Nephron (organoid): ENCODE results near the gene RGS6.
A peak's percentile ranks its signal among the peaks of the same experiment; 100 is the strongest.
"Not testable (repeated sequence)": the region's sequence is repeated elsewhere in the genome, so short reads cannot be mapped to it uniquely, and the experiment has no call there.

ENCODE experiments used
- H3K27ac Mint-ChIP-seq, 3 experiments: 2 replicates each; pipeline ENCODE4 v1.8.0; 2020; ENCODE audit warnings: mixed read lengths in 3 of 3, mild to moderate bottlenecking in 2 of 3, moderate library complexity in 1 of 3
- H3K27me3 Mint-ChIP-seq: 2 replicates; pipeline ENCODE4 v1.8.0; 2021; ENCODE audit warnings: low read depth, mild to moderate bottlenecking, moderate library complexity, mixed read lengths
- H3K36me3 Mint-ChIP-seq: 2 replicates; pipeline ENCODE4 v1.8.0; 2020; ENCODE audit warnings: low read depth, mixed read lengths
- H3K4me1 Mint-ChIP-seq: 2 replicates; pipeline ENCODE4 v1.8.0; 2020; ENCODE audit warnings: mixed read lengths
- H3K4me3 Mint-ChIP-seq, 3 experiments: 2 replicates each; pipeline ENCODE4 v1.8.0; 2020; ENCODE audit warnings: mild to moderate bottlenecking in 3 of 3, mixed read lengths in 3 of 3, moderate library complexity in 2 of 3
- H3K9me3 Mint-ChIP-seq: 2 replicates; pipeline ENCODE4 v1.8.0; 2020; ENCODE audit warnings: mixed read lengths
- CTCF ChIP-seq, 3 experiments: fragments of 200-600 bp; sonication (generic); IDR thresholded peaks; one replicate each; pipeline ENCODE4 v1.5.0; 2021; ENCODE audit warnings: antibody characterized with exemption in 3 of 3; ENCODE audit not compliant: unreplicated experiment in 3 of 3

The RGS6 gene

GRCh38 chr14:72476657-72477499 is 544.6 kb downstream of the RGS6 start:
- TF ChIP-seq CTCF (IDR thresholded peaks at IDR 0.05; ENCODE audit: unreplicated experiment in 3 of 3) = no peak
- H3K9me3 Mint-ChIP-seq = no peaks in the 10 kb centered on the region
- H3K36me3 Mint-ChIP-seq = no peaks in the 10 kb centered on the region
- peaks cover 6% of the 10 kb centered on the region for H3K27me3 Mint-ChIP-seq
- H3K27ac Mint-ChIP-seq = no peak overlapping the region
- peaks cover 52% of the 10 kb centered on the region for H3K4me1 Mint-ChIP-seq
- H3K4me3 Mint-ChIP-seq = no peak overlapping the region

GRCh38 chr14:72477578-72477977 is 545.3 kb downstream of the RGS6 start:
- H3K27me3 Mint-ChIP-seq, H3K9me3 Mint-ChIP-seq, H3K36me3 Mint-ChIP-seq: not testable (repeated sequence)
- H3K4me1 Mint-ChIP-seq = peaks cover 52% of the 10 kb centered on the region
- H3K27ac Mint-ChIP-seq = peak overlapping the region; percentile 1 to 37 (median 10)
- peak overlapping the region in 1 of 3 experiments; percentile 0 for H3K4me3 Mint-ChIP-seq

DNA sequence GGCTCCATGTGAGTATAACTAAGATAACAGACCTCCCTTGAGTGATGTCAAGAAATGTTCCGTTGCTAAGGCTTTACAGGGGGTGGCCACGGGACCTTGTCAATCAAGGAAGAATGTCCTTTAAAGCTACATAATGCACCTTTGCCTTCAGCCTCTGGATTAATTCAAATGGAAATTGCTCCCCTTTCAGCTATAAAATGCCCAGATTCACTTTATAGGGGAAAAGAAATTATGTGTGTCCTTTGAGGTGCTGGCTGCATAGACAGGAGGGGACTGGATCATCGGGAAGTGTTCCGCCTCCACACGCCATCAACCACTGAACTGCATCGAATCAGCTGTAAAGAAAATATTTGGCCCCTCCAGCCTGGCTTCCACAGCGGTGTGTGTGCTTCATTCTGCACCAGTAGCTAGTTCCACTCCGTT is 546.3 kb downstream of the RGS6 start:
- H3K27ac Mint-ChIP-seq = peak overlapping the region in 2 of 3 experiments; percentile 25 to 80
- peaks cover 52% of the 10 kb centered on the region for H3K4me1 Mint-ChIP-seq
- H3K4me3 Mint-ChIP-seq = no peak overlapping the region
- no peaks in the 10 kb centered on the region for H3K36me3 Mint-ChIP-seq
- H3K27me3 Mint-ChIP-seq = peaks cover 9% of the 10 kb centered on the region
- H3K9me3 Mint-ChIP-seq = no peaks in the 10 kb centered on the region
- TF ChIP-seq CTCF (IDR thresholded peaks at IDR 0.05; ENCODE audit: unreplicated experiment in 3 of 3) = no peak

DNA sequence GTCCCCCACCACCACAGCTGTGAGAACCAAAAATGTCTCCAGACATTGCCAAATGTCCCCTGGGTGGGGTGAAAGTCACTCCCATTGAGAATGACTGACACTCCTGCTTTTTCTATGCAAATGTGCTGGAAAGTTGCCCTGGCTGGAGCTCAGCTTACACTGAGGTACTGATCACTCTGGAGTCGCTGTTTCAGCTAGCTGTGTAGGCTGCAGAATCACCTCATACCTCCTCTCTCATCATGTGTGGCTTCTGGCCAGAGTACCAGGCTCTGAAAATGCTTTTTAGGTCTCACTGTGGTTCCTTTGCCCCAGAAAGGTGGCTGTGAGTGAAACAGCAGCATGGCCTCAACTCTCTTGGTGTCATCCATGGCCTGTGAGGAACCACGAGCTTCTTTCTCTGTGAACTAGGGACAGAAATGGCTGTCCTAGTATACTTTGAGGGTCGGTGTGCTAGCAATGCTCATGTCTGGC is 547.3 kb downstream of the RGS6 start:
- Mint-ChIP-seq H3K27ac (peak overlapping the region; percentile 4 to 80 (median 28)), H3K27me3 (peaks cover 9% of the 10 kb centered on the region), H3K36me3 (no peaks in the 10 kb centered on the region), H3K4me1 (peaks cover 49% of the 10 kb centered on the region), H3K9me3 (peaks cover 3% of the 10 kb centered on the region), H3K4me3 (peak overlapping the region in 1 of 3 experiments; percentile 26)
- TF ChIP-seq CTCF (IDR thresholded peaks at IDR 0.05; ENCODE audit: unreplicated experiment in 3 of 3) = no peak

DNA sequence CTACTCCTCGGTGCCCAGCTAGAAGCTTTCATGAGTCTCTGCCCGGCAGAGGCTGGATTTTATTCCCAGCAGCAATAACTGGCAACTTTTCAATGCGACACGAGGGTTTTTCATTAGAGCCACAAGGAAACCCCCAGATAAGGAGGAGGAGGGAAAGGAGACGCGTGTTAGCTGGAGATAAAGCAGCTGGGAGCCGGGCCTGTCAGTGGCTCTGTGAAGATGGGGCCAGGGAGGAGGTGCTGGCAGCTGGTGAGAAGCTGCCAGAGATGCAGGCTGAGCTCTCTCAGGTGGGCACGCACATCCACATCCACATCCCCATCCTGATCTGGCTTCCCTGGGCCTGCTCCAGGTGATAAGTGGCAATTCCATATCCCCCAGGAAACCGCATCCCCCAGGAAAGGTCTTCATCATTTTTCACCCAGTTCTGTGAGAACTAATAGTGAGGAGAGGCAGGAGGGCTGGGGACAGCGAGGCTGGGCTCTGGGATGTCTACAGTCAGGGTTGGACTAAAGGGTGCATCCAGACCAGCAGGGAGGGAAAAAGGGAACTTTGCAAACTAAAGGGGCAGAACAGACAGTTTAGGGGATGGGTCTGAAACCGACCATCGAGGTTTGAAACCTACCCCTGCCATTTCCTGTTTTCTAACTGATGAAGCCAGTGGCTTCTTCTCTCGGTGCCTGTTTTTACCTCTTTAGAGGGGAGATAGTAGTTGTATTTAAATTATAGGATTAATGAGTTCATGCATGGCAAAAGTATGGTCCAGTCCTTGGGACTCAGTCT is 548.4 kb downstream of the RGS6 start:
- H3K9me3 Mint-ChIP-seq = peaks cover 3% of the 10 kb centered on the region
- no peak overlapping the region for H3K4me3 Mint-ChIP-seq
- no peak for TF ChIP-seq CTCF (IDR thresholded peaks at IDR 0.05; ENCODE audit: unreplicated experiment in 3 of 3)
- no peaks in the 10 kb centered on the region for H3K36me3 Mint-ChIP-seq
- peaks cover 9% of the 10 kb centered on the region for H3K27me3 Mint-ChIP-seq
- peak overlapping the region in 1 of 3 experiments; percentile 25 for H3K27ac Mint-ChIP-seq
- H3K4me1 Mint-ChIP-seq = peaks cover 46% of the 10 kb centered on the region

- peaks cover 27% of the 10 kb centered on the region for H3K4me1 Mint-ChIP-seq
- H3K9me3 Mint-ChIP-seq = peaks cover 11% of the 10 kb centered on the region
- no peak for TF ChIP-seq CTCF (IDR thresholded peaks at IDR 0.05; ENCODE audit: unreplicated experiment in 3 of 3)
- no peak overlapping the region for H3K4me3 Mint-ChIP-seq
- H3K36me3 Mint-ChIP-seq = no peaks in the 10 kb centered on the region
- no peak overlapping the region for H3K27ac Mint-ChIP-seq
- peaks cover 6% of the 10 kb centered on the region for H3K27me3 Mint-ChIP-seq
These were observed 551.1 kb downstream of the RGS6 start for GRCh38 chr14:72483311-72483710.
